NCI-H1436 treated with DMSO at 0.1 percent for 48 hours (cell line): Measurements from ENCODE around the gene NAT14.
"Not testable (repeated sequence)": the region's sequence is repeated elsewhere in the genome, so short reads cannot be mapped to it uniquely, and the experiment has no call there.

Experiments used
- DNase-seq: peaks from one replicate; lab custom pipeline; 2025; lab: John Stamatoyannopoulos, UW

The NAT14 gene, protein sequence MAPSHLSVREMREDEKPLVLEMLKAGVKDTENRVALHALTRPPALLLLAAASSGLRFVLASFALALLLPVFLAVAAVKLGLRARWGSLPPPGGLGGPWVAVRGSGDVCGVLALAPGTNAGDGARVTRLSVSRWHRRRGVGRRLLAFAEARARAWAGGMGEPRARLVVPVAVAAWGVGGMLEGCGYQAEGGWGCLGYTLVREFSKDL

DNA sequence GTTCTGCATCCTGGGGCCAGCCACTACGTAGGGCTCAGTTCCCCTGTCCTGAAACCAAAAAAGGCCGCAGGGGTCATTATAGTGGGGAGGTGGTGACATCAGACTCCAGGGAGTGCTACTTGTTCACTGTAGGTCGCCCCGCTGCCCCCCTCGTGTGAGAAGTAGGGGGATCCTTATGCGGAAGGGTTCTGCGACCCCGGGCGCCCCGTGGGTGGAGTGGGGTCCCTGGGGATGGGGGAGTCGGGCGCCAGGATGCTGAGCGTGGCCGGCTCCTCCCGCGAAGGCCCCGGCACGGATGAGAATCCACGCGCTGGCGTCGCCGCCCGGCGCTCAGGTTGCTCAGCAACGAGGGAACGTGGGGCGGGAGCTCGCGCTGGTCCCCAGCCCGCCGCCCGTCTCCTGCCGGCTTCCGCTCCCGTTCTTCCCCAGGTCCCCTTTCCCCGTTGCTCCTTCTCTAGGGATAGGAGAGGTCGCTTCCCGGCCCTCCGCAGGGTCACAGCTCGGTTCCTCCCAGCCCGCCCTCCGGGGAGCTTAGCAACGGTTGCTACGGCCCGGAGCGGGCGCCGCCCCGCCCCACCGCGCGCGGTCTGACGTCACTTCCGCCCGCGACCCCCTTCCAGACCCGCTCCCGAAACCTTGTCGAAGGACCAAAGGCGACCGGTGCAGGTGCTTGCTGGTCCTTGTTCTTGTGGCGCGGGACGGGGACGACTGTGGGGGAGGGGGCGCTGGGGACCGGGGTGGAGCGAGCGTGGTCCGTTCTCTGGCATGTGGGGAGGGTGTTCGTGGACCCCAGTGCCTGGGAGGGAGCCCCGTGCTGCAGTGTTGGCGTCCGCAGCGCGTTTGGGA is at the start of gene NAT14:
NAT14 (plus strand) TSS at position 596 of the 846 bp plus-strand sequence. CDS start 521 bp downstream, outside the sequence.
- no peak for DNase-seq

DNA sequence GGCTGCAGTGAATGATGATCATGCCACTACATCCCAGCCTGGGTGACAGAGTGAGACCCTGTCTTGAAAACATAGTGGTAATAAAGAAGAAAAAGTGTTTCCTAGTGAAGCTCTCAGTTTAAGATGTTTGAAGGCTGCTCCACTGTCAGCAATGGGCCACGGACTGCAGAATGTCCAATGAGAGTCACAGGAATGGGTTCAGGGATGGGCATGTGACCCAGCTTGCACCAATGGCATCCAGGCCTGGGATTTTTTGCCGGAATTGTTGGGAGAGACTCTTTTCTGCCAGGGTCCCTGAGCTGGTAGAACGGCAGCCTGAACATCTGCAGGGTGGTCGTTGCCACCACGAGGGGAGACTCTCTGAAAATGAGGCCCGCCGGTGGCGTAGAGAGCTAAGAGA is 48.1 kb upstream of the NAT14 start:
- DNase-seq, result no peak

DNA sequence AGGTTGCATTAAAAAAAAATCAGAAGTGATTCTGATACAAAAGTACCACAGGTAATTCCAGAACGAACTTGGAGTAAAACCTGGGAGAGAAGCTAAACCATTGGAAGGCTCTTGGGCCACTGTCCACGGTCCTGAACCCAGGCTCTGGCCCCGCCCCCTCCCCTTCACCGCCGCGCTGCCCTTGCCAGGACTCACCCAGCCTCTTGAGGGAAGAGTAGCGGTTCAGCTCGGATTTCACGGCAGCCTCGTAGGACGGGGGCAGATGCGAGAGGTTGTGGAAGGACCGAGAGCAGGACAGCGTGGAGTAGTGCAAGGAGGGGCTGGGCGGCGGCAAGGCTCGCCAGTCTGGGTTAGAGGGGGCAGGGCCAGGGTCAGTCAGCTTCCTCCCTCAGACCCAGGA is 47.6 kb upstream of the NAT14 start:
- no peak for DNase-seq

DNA sequence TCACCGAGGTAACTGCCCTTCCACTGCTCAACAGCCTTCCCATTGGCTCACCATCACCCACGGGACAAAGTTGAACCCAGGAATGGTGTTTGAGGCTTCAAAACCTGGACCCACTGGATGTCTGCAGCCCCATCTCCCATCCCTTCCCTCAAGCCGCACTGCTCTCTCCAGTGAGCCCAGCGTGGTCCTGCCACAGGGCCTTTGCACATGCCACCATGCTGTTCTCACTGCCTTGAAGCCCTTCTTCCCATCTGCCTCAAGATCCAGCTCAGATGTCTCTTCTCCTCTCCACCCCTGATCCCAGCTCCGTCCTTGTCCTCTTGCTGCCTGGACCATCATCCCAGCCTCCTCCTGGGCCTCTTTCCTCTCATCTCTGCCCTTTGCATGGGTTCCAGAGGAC is 45.9 kb upstream of the NAT14 start:
- no peak for DNase-seq

DNA sequence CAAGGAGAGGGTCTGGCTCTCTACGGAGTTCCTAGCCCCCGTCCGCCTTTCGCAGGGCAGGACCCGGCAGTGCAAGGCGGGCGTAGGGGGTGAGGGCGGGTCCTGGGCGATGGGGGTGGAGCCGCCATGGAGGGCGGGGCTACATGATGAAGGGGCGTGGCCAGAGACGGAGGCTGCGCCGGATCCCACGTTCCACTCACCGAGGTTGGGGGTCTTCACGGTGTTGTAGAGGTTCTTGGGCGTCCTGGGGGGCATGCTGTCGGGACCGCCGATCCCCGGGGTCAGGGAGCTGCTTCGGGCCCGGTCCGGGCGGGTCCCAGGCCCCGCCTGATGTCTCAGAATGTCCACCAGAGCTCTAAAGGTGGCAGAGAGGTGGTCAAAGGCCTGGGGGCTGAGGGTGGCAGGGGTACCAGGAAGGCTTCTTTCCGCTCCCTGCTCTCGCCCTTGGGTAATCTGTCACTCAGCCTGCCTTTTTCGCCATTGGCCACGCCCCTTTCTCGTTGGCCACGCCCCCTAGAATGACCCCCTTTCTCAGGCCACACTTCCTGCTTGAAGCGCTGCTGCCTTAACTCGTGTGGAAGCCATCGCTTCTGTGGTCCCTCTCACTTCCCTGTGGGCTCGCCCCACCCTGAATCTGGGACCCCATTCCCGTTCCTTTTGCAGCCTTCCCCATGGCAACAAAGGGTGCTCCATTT is 44.4 kb upstream of the NAT14 start:
- DNase-seq, result no peak

DNA sequence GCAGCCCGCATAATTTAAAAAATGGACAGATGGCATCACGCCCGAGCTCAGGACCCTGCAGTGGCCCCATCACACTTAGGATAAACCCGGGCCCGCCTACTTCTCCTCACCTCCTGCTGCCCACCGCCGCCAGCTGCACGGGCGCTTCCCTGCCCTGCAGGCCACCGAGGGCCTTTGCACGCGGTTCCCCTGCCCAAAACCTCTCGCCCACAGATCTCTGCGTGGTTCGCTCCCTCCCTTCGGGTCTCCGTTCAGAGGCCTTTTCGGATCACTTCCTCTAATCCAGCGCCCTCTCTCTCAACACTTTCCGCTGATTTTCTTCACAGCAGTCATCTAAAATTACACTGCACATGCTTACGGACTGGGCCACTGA is 43.7 kb upstream of the NAT14 start:
- DNase-seq, result no peak

DNA sequence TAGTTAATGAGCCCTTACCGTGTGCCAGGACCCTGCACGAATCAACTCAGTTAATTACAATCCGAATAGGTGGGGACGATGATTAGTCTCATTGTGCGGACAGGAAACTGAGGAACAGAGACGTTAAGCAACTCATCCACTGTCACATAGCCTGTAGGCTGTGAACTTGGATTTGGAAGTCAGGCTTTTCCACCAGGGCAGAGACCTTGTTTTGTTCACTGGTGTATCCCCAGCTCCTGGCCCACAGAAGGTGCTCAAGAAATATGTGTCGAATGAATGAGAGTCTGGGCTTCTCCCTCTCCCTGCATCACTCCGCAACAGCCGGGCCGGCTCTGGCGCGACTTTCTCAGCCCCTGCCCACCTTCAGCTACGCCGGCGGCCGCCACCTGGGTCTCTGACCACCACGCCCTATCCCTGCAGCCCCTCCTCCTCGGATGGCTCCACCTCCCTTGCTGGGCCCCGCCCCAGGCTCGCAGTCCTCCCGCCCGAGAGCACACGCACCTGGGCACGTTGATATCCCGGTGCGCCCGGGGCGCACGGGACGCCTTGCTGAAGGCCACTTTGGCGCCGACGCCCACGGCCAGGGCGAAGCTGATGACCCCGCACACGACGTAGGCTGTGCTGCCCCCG is 43.2 kb upstream of the NAT14 start:
- DNase-seq, result no peak

DNA sequence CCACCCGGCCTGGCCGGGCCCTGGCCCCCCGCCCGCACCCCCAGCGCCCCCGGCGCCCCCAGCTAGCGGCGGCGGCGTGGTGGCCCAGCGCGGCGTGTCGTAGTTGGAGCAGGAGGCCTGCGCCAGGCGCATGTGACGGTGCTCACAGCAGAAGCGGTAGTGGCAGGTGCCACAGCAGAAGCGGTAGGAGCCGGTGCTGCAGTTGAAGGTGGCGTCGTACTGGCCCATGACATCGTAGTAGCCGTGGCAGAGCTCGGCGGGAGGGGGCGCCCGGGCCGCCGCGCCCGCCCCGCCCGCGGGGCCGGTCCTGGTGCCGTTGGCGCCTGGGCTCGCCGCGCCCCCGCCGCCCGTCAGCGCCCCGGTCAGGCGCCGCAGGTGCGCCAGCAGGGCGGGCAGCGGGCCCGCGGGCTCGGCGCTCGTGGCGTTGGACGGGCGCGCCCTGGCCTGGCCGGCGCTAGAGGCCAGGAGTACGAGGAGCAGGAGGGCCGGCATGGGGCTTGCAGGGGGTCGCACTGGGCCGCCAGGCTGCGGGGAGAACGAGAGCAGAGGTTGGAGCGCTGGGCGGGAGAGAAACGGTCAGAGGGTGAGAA is 42.5 kb upstream of the NAT14 start:
- DNase-seq, result no peak

DNA sequence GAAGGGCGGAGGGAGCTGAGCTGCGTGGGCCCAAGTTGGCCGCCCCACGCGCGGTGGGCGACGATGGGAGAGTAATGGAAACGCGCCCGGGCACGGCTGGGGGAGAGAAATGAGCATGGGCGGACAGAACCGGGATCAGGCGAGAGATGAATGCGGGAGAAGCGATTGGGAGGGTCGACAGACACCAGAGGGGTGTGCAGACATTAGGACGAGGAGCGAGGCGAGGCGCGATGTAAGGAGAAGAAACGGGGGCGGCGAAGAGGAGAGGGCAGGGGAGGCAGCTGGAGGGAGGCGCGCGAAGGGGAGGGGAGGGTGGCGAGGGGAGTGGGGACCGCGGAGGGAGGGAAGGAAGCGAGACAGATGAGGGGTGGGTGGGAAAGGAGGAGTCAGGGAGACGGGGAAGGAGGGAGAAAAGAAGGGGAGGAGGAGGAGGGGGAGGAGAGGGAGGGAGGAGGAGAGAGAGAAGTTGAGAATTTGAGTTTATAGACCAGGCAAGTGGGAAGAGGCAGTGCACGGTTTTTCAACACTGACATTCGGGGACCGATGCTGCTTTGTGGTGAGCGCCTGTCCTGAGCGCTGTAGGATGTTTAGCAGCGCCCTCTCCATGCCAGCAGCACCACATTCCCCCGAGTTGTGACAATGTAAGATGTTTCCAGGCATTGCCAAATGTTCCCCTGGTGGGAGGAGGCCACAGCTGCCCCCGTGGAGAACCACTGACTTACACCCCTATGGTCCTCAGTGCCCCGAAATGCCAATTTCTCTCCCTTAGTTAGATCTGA is 41.8 kb upstream of the NAT14 start, which contains the start of gene SHISA7:
SHISA7 (minus strand) TSS at position 256 of the 779 bp plus-strand sequence. CDS start 437 bp downstream, outside the sequence.
- no peak for DNase-seq

DNA sequence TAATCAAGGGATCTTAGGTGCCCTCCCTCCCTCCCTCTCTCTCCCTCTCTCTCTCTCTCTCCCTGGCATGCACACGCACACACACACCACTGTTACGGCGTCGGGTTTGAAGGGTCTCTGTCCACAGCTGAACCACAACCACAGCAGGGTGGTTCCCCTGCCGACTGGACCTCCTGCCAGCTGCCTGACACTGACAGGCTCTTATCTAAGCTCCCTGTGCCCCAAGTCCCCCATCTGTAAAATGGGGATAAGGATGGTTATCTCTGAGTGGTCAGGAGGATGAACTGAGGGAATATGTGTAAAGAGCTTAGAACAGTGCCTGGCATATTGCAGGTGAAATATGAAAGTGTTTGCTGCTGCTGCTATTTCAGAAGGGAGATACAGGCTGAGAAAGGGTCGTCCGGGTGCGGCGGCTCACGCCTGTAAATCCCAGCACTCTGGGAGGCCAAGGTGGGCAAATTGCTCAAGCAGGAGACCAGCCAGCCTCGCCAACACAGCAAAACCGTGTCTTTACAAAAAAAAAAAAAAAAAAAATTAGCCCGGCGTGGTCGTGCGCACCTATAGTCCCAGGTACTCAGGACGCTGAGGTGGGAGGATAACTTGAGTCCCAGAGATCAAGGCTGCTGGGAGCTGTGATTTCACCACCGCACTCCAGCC is 41.0 kb upstream of the NAT14 start:
- no peak for DNase-seq

DNA sequence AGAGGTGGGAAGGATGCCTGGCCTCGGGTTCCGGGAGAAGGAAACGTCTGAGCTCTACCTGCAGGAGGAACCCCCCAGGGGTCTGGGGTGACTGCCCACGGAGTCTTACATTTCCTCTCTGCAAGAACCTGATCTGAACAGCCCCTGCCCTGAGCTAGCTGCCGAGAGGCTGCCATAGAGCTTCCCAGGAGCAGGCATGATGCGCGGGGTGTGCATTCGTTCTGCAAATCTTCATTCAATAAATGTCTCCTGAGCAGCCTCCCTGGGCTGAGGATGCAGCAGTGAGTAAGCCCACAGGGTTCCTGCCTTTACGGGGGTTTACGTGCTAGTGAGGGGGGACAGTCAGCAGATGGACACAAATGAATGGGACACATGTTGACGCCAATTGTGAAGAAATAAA is 40.3 kb upstream of the NAT14 start:
- no peak for DNase-seq

DNA sequence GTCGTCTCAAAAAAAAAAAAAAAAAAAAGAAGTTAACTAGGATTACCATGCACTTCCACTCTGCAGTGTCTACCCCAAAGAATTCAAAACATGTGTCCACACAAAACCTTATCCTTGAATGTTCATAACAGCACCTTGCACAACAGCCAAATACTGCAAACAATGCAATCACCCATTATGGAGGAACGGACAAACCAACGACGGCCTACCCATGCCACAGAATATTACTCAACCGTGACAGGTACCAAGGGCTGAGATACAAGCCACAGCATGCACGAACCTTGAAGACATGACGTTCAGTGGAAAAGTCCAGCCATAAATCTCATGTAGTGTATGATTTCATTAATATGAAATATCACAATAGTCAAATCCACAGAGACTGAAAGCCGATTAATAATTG is 38.9 kb upstream of the NAT14 start:
- no peak for DNase-seq

DNA sequence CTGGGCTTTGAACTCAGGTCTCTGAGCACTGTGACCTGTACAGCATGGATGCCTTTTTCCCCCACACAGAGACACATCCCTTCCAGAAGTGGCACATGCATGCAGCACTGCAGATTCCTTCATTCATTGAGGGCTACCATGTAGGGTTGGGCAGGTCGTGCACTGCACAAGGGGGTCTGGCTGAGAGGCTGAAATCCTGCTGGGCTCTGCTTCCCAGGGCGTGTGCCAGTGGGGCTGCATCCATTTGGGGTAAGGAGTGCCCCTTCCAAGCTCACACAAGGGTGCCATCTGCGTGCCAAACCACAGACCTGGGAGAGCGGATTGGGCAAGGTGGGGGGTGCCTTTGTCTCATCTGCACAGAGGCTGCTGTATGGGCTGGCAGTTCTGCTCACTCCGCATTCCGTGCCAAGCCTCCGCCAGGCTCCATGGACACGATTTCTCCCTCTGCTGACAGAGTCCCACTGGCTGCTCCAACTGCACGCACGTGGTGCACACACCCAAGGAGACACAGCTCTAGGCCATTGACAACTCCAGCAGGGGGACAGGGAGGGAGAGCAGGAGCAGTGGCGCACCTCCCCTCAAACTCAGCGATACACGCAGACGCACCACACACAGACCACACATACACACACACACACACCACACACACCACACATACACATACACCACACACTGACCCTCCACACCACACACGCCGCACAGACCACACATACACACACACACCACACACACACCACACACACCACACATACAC is 37.4 kb upstream of the NAT14 start:
- DNase-seq, result no peak

DNA sequence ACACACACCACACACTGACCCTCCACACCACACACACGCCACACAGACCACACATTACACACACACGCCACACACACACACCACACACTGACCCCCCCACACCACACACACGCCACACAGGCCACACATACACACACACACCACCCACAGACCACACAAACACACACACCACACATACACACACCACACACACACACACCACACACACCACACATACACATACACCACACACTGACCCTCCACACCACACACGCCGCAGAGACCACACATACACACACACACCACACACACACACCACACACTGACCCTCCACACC is 36.9 kb upstream of the NAT14 start:
- DNase-seq, result not testable (repeated sequence)

DNA sequence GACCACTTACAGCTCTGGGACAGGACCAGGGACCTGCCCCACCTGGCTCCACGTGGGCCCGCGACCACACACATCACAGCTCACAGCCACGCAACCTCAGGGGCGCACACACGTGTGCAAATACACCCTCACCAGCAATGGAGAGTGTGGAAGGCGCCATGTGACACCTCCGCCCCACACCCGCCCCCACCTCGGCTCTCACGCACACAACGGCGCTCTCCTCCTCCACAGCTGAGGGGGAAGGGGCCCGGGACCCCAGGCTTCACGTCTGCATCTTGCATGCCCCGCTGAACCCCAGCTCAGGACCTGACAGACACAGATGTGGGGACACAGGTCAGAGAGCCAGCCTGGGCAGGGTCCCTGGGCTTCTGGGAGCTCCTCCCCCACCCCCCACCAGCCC is 35.5 kb upstream of the NAT14 start:
- no peak for DNase-seq

DNA sequence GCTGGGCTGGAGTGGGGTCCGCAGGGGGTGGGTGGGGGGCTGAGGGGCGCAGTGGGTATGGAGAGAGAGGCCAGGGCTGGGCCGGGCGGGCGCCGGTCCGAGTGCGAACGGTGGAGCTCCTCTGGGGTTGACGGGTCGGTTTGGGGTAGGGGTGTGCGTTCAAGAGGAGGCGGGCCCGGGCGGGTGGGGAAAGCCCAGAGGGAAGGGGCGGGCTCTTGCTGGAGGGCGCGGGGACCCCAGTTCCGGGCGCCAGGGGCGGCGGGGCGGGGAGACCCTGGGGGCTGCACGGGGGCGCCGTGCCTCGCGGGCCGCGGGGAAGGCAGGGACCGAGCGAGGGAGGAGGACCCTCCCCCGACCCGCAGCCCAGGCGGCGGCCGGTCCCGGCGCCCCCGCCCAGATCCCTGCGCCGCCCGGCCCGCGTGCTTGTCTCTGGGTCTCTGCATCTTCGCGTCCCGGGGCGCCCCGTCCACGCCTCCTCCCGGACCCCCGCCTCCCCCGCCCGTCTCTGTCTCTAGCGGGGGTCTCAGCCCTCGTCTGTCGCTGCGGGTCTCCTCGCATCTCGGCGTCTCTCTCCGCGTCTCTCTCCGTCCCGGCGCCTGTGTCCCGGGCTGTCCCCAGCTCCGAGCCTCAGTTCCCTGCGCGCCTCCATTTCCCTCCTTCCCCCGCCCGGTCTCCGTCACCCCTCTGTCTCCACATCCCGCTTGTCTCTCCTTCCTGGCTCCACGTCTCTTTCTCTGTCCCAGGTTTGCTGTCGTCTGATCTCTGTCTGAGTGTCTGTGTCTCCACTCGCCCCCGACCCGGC is 33.6 kb upstream of the NAT14 start:
- DNase-seq, result no peak

DNA sequence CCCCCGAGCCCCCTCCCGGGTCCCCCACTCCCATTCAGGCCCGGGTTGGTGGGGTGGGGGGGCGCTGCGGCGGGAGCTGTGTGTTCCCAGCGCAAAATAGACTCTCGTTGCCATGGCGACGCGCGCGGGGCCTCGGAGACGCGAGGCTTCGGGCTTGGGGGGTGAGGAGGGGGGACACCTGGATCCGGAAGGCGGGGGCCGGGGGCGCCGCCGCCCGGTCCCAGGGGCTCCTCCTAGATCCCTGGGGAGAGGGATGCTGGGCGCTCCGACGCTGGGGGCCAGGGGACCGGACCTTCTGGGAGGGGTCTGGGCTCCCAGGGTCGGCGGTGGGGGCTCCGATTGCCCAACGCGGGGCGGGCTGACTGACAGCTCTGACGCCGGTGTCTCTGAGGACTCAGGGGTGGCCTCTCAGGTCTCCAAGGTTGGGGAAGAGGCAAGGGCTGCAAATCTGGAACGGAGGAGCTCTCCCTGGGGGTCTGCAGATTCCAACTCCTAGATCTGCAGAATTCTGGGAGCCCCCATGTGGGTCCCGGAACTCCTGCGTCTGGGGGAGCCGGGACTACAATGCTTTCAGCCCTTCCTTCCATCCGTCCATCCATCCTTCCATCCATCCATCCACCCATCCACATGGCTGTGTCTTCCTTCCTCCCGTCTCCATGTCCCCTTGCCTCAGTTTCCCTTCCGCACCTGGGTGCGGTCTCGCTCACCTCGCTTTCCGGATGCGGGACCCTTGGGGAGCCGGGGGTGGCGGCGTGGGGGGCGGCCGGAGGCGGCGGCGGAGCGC is 32.8 kb upstream of the NAT14 start:
- no peak for DNase-seq

DNA sequence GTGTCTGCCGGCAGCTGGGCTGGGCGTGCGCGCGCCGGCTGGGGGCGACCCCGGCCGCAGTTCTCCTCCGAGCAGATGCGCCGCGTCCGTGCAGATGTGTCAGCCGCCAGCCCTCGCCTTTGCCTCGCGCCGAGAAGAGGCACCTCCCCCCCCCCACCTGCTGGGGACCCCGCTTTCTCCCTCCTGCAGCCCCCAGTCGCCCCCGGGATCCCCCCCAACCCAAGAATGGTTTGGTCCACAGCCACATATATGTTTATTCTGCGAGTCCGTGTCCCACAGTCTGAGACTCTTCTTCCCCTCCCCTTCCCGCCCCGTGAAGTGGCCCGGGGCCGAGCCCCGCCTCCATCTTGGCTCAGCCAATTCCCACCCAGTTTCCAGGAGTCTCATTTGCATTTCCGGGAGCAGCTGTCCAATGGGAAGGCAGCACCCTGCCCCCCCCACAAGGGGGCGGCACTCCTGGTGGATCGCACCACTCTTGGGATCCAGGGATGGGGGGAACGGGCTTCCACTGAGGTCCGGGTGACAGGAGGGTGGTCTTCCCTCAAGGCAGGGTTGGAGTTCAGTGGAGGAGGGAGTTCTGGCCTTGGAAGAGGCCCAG is 32.1 kb upstream of the NAT14 start:
- DNase-seq, result no peak
